PC-3 (cell line): ENCODE results near the gene ARHGAP25. TPM values are rescaled to one million over a fixed set of nuclear protein-coding genes. Genes with fewer than 3 reads are reported as not detected.

Experiments
- ATAC-seq: fragments of 200-7000 bp; cut with Tn5 transposase; 2 replicates; pipeline ENCODE4 v1.9.1; 2020; ENCODE audit warnings: mild to moderate bottlenecking, moderate library complexity
- BruUV-seq: library from RNA; stranded (reverse); fragments of 400-500 nt; replicated peaks from 2 replicates; lab custom pipeline; 2021; lab: Mats Ljungman, UMichigan
- CTCF ChIA-PET: fragments of 300-600 bp; sonication (Branson Sonifier 250); formaldehyde crosslinking; loops from one replicate; lab custom pipeline; 2022; ENCODE audit warnings: antibody characterized with exemption; lab: Charles Lee
- POLR2A ChIA-PET: fragments of 300-600 bp; sonication (Branson Sonifier 250); formaldehyde crosslinking; loops from one replicate; lab custom pipeline; 2022; ENCODE audit warnings: antibody characterized with exemption; ENCODE audit not compliant: unreplicated experiment; lab: Charles Lee
- DNase-seq: peaks from one replicate; pipeline ENCODE4 v3.0.0-alpha.2; 2015
- H2AFZ ChIP-seq: fragments of 300-600 bp; sonication (generic); 2 replicates; pipeline ENCODE4 v1.6.0; 2016; ENCODE audit warnings: antibody characterized with exemption, low read length
- H3F3A ChIP-seq: fragments of 300-600 bp; sonication (generic); one replicate; pipeline ENCODE4 v1.6.0; 2017; ENCODE audit warnings: antibody characterized with exemption, low read length, control low read depth, mild to moderate bottlenecking; ENCODE audit not compliant: unreplicated experiment
- H3K27ac ChIP-seq: fragments of 300-600 bp; sonication (generic); 2 replicates; pipeline ENCODE4 v1.5.1; 2016; ENCODE audit warnings: mild to moderate bottlenecking, low read length
- H3K27me3 ChIP-seq: fragments of 300-600 bp; sonication (generic); 2 replicates; pipeline ENCODE4 v1.6.1; 2016; ENCODE audit warnings: low read length, mixed read lengths
- H3K36me3 ChIP-seq: fragments of 300-600 bp; sonication (generic); 2 replicates; pipeline ENCODE4 v1.6.1; 2016; ENCODE audit warnings: low read depth, mixed run types, low read length, mixed read lengths
- H3K4me1 ChIP-seq: fragments of 300-600 bp; sonication (generic); 2 replicates; pipeline ENCODE4 v1.5.1; 2016; ENCODE audit warnings: low read length; ENCODE audit not compliant: insufficient read depth
- H3K4me2 ChIP-seq: fragments of 300-600 bp; sonication (generic); 2 replicates; pipeline ENCODE4 v1.6.0; 2016; ENCODE audit warnings: low read length
- H3K4me3 ChIP-seq: fragments of 300-600 bp; sonication (generic); 2 replicates; pipeline ENCODE4 v1.5.1; 2016; ENCODE audit warnings: mild to moderate bottlenecking, low read length, mixed read lengths
- H3K79me2 ChIP-seq: fragments of 300-600 bp; sonication (generic); 2 replicates; pipeline ENCODE4 v1.6.1; 2017; ENCODE audit warnings: low read length, mixed read lengths
- H3K9ac ChIP-seq: fragments of 300-600 bp; sonication (generic); 2 replicates; pipeline ENCODE4 v1.6.0; 2016; ENCODE audit warnings: mild to moderate bottlenecking, low read length
- H3K9me2 ChIP-seq: fragments of 300-600 bp; sonication (generic); replicated peaks from 2 replicates; pipeline ENCODE4 v1.6.1; 2016; ENCODE audit warnings: mixed run types, low read length, mixed read lengths
- H3K9me3 ChIP-seq: fragments of 300-600 bp; sonication (generic); 2 replicates; pipeline ENCODE4 v1.6.1; 2016; ENCODE audit warnings: low read length, mixed read lengths
- H4K20me1 ChIP-seq: fragments of 300-600 bp; sonication (generic); 2 replicates; pipeline ENCODE4 v1.6.1; 2016; ENCODE audit warnings: low read length, mixed read lengths
- EZH2 ChIP-seq: fragments of 300-600 bp; sonication (generic); IDR thresholded peaks from one replicate; pipeline ENCODE4 v1.6.1; 2017; ENCODE audit warnings: antibody characterized with exemption, mild to moderate bottlenecking, low read length; ENCODE audit not compliant: unreplicated experiment
- EZH2phosphoT487 ChIP-seq: fragments of 300-600 bp; sonication (generic); IDR thresholded peaks from 2 replicates; pipeline ENCODE4 v1.6.1; 2018; ENCODE audit warnings: mild to moderate bottlenecking, antibody characterized with exemption, low read length, borderline replicate concordance
- intact Hi-C: fragments of 100-400 bp; cut with micrococcal nuclease; formaldehyde crosslinking; loops from 2 replicates; pipeline ENCODE4 v1.9.0; 2023
- total RNA-seq: library from RNA; depleted of rRNA; stranded (reverse); fragments of >200 nt; gene quantifications from 2 replicates; pipeline ENCODE4 v1.2.3, GENCODE V29; 2014
- TF ChIP-seq, protein P1 (sequence below): fragments of 300-600 bp; sonication (generic); conservative IDR thresholded peaks from 2 replicates; pipeline ENCODE4 v1.5.1; 2017; ENCODE audit warnings: antibody characterized with exemption, low read depth, mild to moderate bottlenecking, low read length

The ARHGAP25 gene
- total RNA-seq, 1 experiment from 2014 or later: not detected

DNA sequence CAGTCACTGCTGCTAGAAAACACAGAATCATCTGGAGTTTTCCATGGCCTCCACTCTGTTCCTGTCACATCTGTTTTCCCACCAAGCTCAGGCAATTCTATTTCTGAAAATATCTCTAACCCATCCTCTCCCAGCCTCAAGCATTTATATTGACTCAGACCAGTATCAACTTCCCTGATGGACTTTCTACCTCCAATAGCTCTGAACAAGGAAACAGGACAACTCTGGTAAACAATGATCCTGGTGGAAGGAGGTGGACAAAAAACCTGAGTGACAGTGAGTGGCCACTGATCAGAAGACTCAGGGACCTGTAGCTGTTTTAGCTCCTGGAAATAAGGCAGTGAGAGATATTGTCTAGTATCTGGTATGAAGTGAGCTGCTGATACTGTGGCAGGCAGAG is 113.1 kb downstream of the ARHGAP25 start:
- CTCF ChIA-PET: no interaction called here
- no peaks in the 10 kb centered on the region for H3K9me3 ChIP-seq
- DNase-seq (no peak), ATAC-seq (no peak)
- peaks cover 41% of the 10 kb centered on the region for H3K27me3 ChIP-seq
- H3K4me3 ChIP-seq: no peak overlapping the region
- H4K20me1 ChIP-seq: no peaks in the 10 kb centered on the region
- intact Hi-C loops: no loop called here
- H3F3A ChIP-seq: no peaks in the 10 kb centered on the region
- TF ChIP-seq, protein P1, sequence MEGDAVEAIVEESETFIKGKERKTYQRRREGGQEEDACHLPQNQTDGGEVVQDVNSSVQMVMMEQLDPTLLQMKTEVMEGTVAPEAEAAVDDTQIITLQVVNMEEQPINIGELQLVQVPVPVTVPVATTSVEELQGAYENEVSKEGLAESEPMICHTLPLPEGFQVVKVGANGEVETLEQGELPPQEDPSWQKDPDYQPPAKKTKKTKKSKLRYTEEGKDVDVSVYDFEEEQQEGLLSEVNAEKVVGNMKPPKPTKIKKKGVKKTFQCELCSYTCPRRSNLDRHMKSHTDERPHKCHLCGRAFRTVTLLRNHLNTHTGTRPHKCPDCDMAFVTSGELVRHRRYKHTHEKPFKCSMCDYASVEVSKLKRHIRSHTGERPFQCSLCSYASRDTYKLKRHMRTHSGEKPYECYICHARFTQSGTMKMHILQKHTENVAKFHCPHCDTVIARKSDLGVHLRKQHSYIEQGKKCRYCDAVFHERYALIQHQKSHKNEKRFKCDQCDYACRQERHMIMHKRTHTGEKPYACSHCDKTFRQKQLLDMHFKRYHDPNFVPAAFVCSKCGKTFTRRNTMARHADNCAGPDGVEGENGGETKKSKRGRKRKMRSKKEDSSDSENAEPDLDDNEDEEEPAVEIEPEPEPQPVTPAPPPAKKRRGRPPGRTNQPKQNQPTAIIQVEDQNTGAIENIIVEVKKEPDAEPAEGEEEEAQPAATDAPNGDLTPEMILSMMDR: no peak
- TF ChIP-seq EZH2 (no peak), EZH2phosphoT487 (no peak)
- no peaks in the 10 kb centered on the region for H3K4me1 ChIP-seq
- POLR2A ChIA-PET: no interaction called here
- H3K79me2 ChIP-seq: no peaks in the 10 kb centered on the region
- H3K4me2 ChIP-seq: no peak overlapping the region
- H3K9ac ChIP-seq: no peak overlapping the region
- no TSS peak for BruUV-seq
- no peaks in the 10 kb centered on the region for H3K36me3 ChIP-seq
- H3K9me2 ChIP-seq: no peaks in the 10 kb centered on the region
- no peak overlapping the region for H2AFZ ChIP-seq
- H3K27ac ChIP-seq: no peak overlapping the region

DNA sequence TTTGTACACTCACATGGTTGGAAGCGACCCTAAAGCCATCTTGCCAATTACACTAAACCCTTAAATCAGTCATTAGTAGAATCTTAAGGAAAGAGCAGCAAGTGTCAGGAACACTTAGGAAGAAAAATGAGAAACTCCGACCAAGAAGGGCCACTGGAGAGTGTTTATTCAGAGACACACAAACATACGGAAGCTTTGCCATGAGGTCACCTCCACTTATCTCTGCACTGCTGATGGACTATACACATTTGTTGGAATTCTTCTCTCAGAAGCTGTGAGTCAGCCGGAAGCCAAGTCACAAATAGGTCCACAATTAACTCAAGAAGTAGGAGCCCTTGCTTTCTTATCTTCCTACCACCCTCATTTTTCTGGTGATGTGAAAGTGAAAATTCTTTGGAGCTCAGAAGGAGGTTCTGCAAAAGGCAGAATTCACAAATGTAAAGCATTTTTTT is 115.0 kb downstream of the ARHGAP25 start:
- H3K9me2 ChIP-seq: no peaks in the 10 kb centered on the region
- no peak overlapping the region for H3K4me2 ChIP-seq
- ChIA-PET CTCF (no interaction called here), POLR2A (no interaction called here)
- intact Hi-C loops: no loop called here
- BruUV-seq: no TSS peak
- peaks cover 39% of the 10 kb centered on the region; the same call in 1 of the 2 replicates for H3K27me3 ChIP-seq
- no peaks in the 10 kb centered on the region for H4K20me1 ChIP-seq
- DNase-seq: peak; percentile 35
- no peaks in the 10 kb centered on the region for H3K36me3 ChIP-seq
- no peaks in the 10 kb centered on the region for H3K4me1 ChIP-seq
- no peak overlapping the region for H3K9ac ChIP-seq
- H3F3A ChIP-seq: no peaks in the 10 kb centered on the region
- no peak overlapping the region for H3K4me3 ChIP-seq
- no peak overlapping the region for H3K27ac ChIP-seq
- H3K79me2 ChIP-seq: no peaks in the 10 kb centered on the region
- no peak overlapping the region for H2AFZ ChIP-seq
- ATAC-seq: peak; percentile 27; the same call in 1 of the 2 replicates
- no peaks in the 10 kb centered on the region for H3K9me3 ChIP-seq
- TF ChIP-seq, protein P1: no peak
- TF ChIP-seq EZH2: no peak

DNA sequence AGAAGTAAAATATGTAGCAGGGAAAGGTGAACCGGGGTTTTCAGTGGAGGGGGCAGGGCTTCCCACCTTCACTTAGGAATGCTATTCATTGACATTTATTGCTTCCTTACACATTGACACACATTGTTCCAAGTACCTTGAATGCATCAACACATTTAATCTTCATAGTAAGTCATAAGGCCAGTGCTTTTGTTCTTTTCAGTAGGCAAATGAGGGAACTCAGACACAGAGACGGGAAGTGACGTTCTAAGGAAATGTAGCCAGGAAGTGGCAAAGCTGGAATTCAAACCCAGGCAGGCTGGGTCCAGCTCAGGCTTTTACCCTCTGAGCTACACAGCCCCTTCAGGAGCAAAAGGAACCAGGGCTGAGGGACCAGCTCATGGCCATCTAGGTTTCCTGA is 115.9 kb downstream of the ARHGAP25 start:
- CTCF ChIA-PET: no interaction called here
- no peak overlapping the region for H3K9ac ChIP-seq
- intact Hi-C loops: no loop called here

More for the DNA sequence above, 115.9 kb downstream of the ARHGAP25 start:
- Histone ChIP-seq H2AFZ (no peak overlapping the region), H3K27me3 (peaks cover 38% of the 10 kb centered on the region; the same call in 1 of the 2 replicates), H3K9me3 (no peaks in the 10 kb centered on the region), H4K20me1 (no peaks in the 10 kb centered on the region), H3K36me3 (no peaks in the 10 kb centered on the region), H3K9me2 (no peaks in the 10 kb centered on the region), H3K79me2 (no peaks in the 10 kb centered on the region), H3K4me3 (no peak overlapping the region), H3K4me2 (no peak overlapping the region), H3K27ac (no peak overlapping the region), H3F3A (no peaks in the 10 kb centered on the region), H3K4me1 (no peaks in the 10 kb centered on the region)
- TF ChIP-seq EZH2 (no peak), EZH2phosphoT487 (no peak)
- TF ChIP-seq, protein P1: no peak
- no TSS peak for BruUV-seq
- ATAC-seq: no peak
- POLR2A ChIA-PET: no interaction called here
- DNase-seq: no peak
